BLaER1 treated with 17β-estradiol and CSF1 and Interleukin-3, amounts not matched to agents 10 nM and 100 nM (cell line): ENCODE results near the gene COX6B1.
"Not testable (repeated sequence)": the region's sequence is repeated elsewhere in the genome, so short reads cannot be mapped to it uniquely, and the experiment has no call there.

Source experiments
- H3K27ac ChIP-seq, 11 experiments: shearing (Covaris generic); formaldehyde crosslinking; 2 replicates each; pipeline ENCODE4 v1.8.1; 2022
- H3K27me3 ChIP-seq, 11 experiments: shearing (Covaris generic); formaldehyde crosslinking; 2 replicates each; pipeline ENCODE4 v1.8.1; 2022
- H3K36me3 ChIP-seq, 11 experiments: shearing (Covaris generic); formaldehyde crosslinking; 2 replicates each; pipeline ENCODE4 v1.8.1; 2022
- H3K4me1 ChIP-seq, 10 experiments: shearing (Covaris generic); formaldehyde crosslinking; 2 replicates each; pipeline ENCODE4 v1.8.1; 2022
- H3K4me2 ChIP-seq, 11 experiments: shearing (Covaris generic); formaldehyde crosslinking; 2 replicates each; pipeline ENCODE4 v1.8.1; 2022
- H3K4me3 ChIP-seq, 10 experiments: shearing (Covaris generic); formaldehyde crosslinking; 2 replicates each; pipeline ENCODE4 v1.8.1; 2022
- H3K9ac ChIP-seq, 11 experiments: shearing (Covaris generic); formaldehyde crosslinking; 2 replicates each; pipeline ENCODE4 v1.8.1; 2022
- H3K9me3 ChIP-seq, 11 experiments: shearing (Covaris generic); formaldehyde crosslinking; replicated peaks in 1 of 11; 2 replicates each; pipeline ENCODE4 v1.8.1; 2022
- H4K20me1 ChIP-seq, 11 experiments: shearing (Covaris generic); formaldehyde crosslinking; 2 replicates each; pipeline ENCODE4 v1.8.1; 2022
- Cebpa-rat ChIP-seq, 11 experiments: shearing (Covaris generic); IDR thresholded peaks; 2 replicates each; pipeline ENCODE4 v1.8.1; 2022

COX6B1 gene

DNA sequence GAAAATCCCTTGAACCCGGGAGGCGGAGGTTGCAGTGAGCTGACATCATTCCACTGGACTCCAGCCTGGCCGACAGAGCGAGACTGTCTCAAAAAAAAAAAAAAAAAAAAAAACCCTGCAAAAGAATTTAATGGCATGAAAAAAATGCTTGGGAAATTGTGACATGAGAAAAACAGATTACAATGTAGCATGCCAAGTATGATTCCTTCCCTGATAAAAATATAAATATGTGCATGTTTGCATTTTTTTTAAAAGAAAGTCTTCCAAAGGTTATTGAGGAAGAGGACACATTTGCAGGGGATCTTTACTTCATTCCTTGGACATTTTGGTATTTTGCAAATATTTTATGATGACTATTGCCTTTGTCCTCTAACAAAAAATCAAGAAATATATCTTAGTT, 41.7 kb downstream of the COX6B1 start:
- TF ChIP-seq Cebpa-rat (IDR thresholded peaks at IDR 0.05) = no peak
- no peaks in the 10 kb centered on the region for H4K20me1 ChIP-seq
- H3K9me3 ChIP-seq = no peaks in the 10 kb centered on the region
- no peak overlapping the region for H3K27ac ChIP-seq
- no peaks in the 10 kb centered on the region for H3K27me3 ChIP-seq
- no peak overlapping the region for H3K9ac ChIP-seq
- H3K36me3 ChIP-seq = no peaks in the 10 kb centered on the region
- no peak overlapping the region for H3K4me2 ChIP-seq
- H3K4me1 ChIP-seq = peaks cover 0 to 17% (median 12%) of the 10 kb centered on the region in 10 experiments; a peak in 15 of 20 replicates
- no peak overlapping the region for H3K4me3 ChIP-seq

DNA sequence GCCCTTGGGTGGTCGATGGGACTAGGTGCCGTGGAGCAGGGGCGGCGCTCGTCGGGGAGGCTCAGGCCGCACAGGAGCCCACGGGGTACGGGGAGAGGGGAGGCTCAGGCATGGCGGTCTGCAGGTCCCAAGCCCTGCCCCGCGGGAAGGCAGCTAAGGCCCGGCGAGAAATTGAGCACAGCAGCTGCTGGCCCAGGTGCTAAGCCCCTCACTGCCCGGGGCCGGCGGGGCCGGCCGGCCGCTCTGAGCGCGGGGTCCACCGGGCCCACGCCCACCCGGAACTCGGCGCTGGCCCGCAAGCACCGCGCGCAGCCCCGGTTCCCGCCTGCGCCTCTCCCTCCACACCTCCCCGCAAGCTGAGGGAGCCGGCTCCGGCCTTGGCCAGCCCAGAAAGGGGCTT, 43.0 kb downstream of the COX6B1 start:
- H3K9ac ChIP-seq, H3K9me3 ChIP-seq, H3K36me3 ChIP-seq, H3K4me3 ChIP-seq, H3K27ac ChIP-seq, H3K27me3 ChIP-seq, H4K20me1 ChIP-seq, H3K4me2 ChIP-seq: not testable (repeated sequence)
- peaks cover 0 to 17% (median 12%) of the 10 kb centered on the region in 10 experiments; a peak in 15 of 20 replicates for H3K4me1 ChIP-seq

DNA sequence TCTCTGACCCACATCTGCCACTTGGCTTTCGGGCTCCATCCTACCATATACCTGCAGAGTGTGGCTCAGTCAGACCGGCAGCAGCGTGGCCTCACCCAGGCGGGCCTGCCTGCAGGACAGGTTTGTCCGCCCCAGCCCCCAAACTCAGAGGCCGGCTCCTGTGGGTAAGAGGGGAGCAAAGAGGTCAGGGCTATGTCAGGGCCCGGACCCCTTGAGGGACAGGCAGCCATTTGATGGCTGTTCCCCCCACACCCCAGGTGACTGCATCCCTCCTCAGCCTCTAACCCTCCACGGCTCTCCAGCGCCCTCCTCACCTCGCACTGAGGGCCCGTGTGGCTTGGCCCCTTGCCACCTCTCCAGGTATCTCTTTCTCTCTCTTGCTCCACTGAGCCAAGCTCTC, 43.9 kb downstream of the COX6B1 start:
- Histone ChIP-seq H3K27ac (no peak overlapping the region), H3K9ac (0 out of 22 replicates have a peak overlapping the region, but pooled peaks of 1 of the 11 experiments have one; percentile 0), H3K4me2 (no peak overlapping the region), H3K27me3 (no peaks in the 10 kb centered on the region), H3K9me3 (0 out of 22 replicates have a peak, but pooled peaks cover 0 to 4% (median 0%) of the 10 kb centered on the region in 11 experiments), H3K36me3 (no peaks in the 10 kb centered on the region), H3K4me1 (peaks cover 0 to 15% (median 10%) of the 10 kb centered on the region in 10 experiments; a peak in 15 of 20 replicates), H4K20me1 (no peaks in the 10 kb centered on the region), H3K4me3 (no peak overlapping the region)
- no peak for TF ChIP-seq Cebpa-rat (IDR thresholded peaks at IDR 0.05)

DNA sequence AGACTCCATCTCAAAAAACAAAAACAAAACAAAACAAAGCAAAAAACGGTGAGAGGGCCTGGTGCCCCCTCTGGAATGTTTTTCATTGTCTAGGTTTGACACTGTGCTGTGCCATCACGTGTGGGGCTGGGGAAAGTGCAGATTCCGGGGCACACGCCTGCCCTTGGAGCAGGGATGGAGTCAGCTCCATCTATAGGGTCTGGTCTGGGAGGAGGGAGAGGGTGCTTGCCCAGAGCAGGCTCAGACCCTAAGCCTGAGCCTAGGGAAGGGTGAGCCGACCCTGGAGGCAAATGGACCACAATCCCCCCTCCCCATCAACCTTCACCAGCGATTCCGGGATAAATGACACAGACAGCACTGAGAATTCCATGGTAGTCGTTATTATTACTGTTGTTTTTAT, 45.3 kb downstream of the COX6B1 start:
- no peak overlapping the region for H3K4me3 ChIP-seq
- H3K4me2 ChIP-seq = peak overlapping the region in 5 of 11 experiments; percentile 12 to 59 (median 26); a peak in 3 of 22 replicates
- no peaks in the 10 kb centered on the region for H3K27me3 ChIP-seq
- H3K27ac ChIP-seq = no peak overlapping the region
- 0 out of 22 replicates have a peak, but pooled peaks cover 0 to 4% (median 0%) of the 10 kb centered on the region in 11 experiments for H3K9me3 ChIP-seq
- H3K36me3 ChIP-seq = no peaks in the 10 kb centered on the region
- H3K4me1 ChIP-seq = peaks cover 0 to 9% (median 6%) of the 10 kb centered on the region in 10 experiments; a peak in 11 of 20 replicates
- no peaks in the 10 kb centered on the region for H4K20me1 ChIP-seq
- 0 out of 22 replicates have a peak overlapping the region, but pooled peaks of 1 of the 11 experiments have one; percentile 16 for H3K9ac ChIP-seq
- no peak for TF ChIP-seq Cebpa-rat (IDR thresholded peaks at IDR 0.05)

DNA sequence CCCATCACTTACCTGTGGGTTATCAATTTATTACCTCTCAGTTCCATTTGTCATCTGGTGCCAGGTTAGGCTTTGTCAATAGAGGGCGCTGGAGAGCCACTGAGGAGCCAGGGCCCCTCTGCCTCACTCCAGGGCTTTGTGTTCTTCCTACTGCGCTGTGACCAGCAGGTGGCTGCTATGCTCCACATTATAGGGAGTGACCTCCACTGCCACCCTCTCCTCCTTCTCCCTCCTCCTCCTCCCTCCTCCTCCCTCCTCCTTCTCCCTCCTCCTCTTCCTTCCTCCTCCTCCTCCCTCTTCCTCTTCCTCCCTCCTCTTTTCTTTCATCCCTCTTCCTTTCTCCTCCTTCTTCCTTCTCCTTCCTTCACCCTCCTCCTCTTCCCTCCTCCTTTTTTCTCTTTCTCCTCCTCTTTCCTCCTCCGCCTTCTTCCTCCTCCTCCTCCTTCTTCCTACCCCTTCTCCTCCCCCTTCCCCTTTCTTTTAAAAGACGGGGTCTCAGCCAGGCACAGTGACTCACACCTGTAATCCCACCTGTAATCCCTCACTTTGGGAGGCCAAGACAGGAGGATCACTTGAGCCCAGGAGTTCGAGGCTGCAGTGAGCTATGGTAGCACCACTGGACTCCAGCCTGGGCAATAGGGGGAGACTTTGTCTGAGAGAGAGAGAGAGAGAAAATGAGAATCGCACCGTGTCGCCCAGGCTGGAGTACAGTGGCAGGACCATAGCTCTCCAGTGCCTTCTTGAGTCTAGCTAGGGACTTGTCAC, 45.9 kb downstream of the COX6B1 start:
- Histone ChIP-seq H3K9ac (no peak overlapping the region), H3K27me3 (no peaks in the 10 kb centered on the region)
- TF ChIP-seq Cebpa-rat (IDR thresholded peaks at IDR 0.05) = no peak

DNA sequence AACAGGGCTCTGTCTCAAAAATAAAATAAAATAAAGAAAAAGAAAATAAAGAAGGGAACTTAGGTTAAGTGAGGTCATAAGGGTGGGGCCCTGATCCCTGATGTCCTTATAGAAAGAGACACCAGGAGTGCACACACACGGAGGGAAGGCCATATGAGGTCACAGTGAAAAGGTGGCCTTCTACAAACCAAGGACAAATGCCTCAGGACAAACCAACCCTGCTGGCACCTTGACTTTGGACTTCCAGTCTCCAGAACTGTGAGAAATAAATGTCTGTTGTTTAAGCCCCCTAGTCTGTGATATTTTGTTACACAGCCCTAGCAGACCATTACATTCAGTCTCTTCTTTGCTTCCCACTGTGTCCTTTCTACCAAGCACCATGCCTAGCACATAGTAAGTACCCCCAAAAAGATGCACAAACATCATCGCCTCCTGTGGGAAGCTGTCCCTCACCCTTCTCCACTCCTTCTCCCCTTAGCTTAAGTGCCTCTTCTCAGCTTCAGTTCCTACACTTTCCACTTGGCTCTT, 47.8 kb downstream of the COX6B1 start:
- Histone ChIP-seq H3K9ac (no peak overlapping the region), H3K27me3 (no peaks in the 10 kb centered on the region), H3K36me3 (no peaks in the 10 kb centered on the region), H3K4me3 (no peak overlapping the region), H4K20me1 (no peaks in the 10 kb centered on the region), H3K4me1 (peaks cover 0 to 9% (median 6%) of the 10 kb centered on the region in 10 experiments; a peak in 11 of 20 replicates), H3K9me3 (0 out of 22 replicates have a peak, but pooled peaks cover 0 to 4% (median 0%) of the 10 kb centered on the region in 11 experiments), H3K27ac (no peak overlapping the region), H3K4me2 (no peak overlapping the region)
- TF ChIP-seq Cebpa-rat (IDR thresholded peaks at IDR 0.05) = no peak

More for the DNA sequence above, 45.9 kb downstream of the COX6B1 start:
- Histone ChIP-seq H3K27ac (no peak overlapping the region), H3K4me2 (peak overlapping the region in 3 of 11 experiments; percentile 26 to 59 (median 45); a peak in 1 of 22 replicates), H4K20me1 (no peaks in the 10 kb centered on the region), H3K4me3 (no peak overlapping the region), H3K9me3 (0 out of 22 replicates have a peak, but pooled peaks cover 0 to 4% (median 0%) of the 10 kb centered on the region in 11 experiments), H3K36me3 (no peaks in the 10 kb centered on the region), H3K4me1 (peaks cover 0 to 9% (median 6%) of the 10 kb centered on the region in 10 experiments; a peak in 11 of 20 replicates)

DNA sequence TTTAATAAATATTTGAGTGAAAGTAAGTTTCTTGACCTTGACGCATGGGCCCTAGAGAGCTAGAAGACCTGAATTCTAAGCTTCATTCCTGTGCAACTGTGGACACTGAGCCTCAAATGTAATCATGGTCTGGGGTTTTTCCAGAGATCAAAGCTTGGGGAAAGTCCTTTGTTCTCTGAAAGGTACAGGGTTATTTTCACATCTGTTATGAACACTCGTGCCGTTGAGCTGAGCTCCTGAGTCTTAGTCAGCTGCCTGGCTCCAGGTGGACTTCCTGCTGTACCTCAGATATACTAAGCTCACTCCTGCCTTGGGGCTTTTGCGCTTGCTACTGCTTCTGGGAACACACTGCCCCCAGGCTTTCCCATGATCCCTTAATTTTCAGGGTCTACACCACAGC, 48.7 kb downstream of the COX6B1 start:
- no peak overlapping the region for H3K27ac ChIP-seq
- TF ChIP-seq Cebpa-rat (IDR thresholded peaks at IDR 0.05) = no peak
- no peak overlapping the region for H3K9ac ChIP-seq

DNA sequence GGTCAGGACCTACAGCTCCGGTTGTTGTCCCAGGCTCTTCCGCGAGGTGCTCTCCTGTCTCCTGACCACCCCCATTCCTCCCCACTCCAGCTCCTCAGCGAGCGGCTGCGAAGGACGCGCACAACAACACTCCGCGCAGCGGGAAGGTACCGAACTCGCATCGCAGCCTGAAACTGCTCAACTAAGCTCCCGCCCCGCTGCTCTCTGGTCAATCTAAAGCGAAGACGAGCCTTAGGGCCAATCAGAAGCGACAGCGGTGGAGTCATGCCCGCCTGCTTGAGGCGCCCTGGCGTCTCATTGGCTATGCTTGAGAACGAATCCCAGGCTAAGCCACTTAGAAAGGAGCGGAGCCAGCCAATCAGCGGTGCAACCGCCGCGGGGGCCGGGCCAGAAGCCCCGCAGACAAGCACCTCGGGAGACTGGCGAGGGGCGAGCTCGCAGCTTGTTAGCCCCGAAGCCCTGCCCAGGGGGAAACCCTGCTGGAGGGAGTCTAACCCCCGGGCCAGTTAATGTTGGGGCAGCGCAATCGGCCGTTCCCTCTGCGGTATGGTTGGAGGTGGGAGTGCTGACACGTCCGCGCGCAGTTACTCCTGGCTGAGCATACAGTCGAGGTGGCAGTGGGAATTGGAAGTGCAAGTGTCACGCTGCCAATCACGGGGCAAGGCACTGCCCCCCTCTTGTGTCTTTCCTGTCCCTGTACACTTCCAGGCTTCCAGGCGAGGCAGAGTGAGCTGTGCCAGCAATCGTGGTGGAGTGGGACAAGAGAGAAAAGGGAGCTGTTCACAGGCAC, 54.3 kb downstream of the COX6B1 start:
- H3K9me3 ChIP-seq = no peaks in the 10 kb centered on the region
- peaks cover 0 to 16% (median 7%) of the 10 kb centered on the region in 10 experiments; a peak in 7 of 20 replicates for H3K4me1 ChIP-seq
- no peak overlapping the region for H3K27ac ChIP-seq
- peaks cover 0 to 3% (median 0%) of the 10 kb centered on the region in 11 experiments; a peak in 1 of 22 replicates for H4K20me1 ChIP-seq
- peak overlapping the region in 10 of 11 experiments; percentile 8 to 58 (median 46); a peak in 14 of 22 replicates for H3K9ac ChIP-seq
- H3K4me2 ChIP-seq = peak overlapping the region; percentile 71 to 89 (median 84)
- H3K27me3 ChIP-seq = peaks cover 0 to 15% (median 9%) of the 10 kb centered on the region in 11 experiments; a peak in 13 of 22 replicates
- H3K36me3 ChIP-seq = no peaks in the 10 kb centered on the region
- TF ChIP-seq Cebpa-rat (IDR thresholded peaks at IDR 0.05) = no peak
- peak overlapping the region; percentile 50 to 68 (median 56) for H3K4me3 ChIP-seq

More for the DNA sequence above, 48.7 kb downstream of the COX6B1 start:
- no peaks in the 10 kb centered on the region for H4K20me1 ChIP-seq
- H3K9me3 ChIP-seq = 0 out of 22 replicates have a peak, but pooled peaks cover 0 to 4% (median 0%) of the 10 kb centered on the region in 11 experiments
- no peak overlapping the region for H3K4me3 ChIP-seq
- H3K27me3 ChIP-seq = no peaks in the 10 kb centered on the region
- H3K36me3 ChIP-seq = no peaks in the 10 kb centered on the region
- peaks cover 0 to 11% (median 6%) of the 10 kb centered on the region in 10 experiments; a peak in 12 of 20 replicates for H3K4me1 ChIP-seq
- no peak overlapping the region for H3K4me2 ChIP-seq
